HG03159 (cell line): ENCODE data around the gene HOGA1.

Source experiments
- ATAC-seq: cut with Tn5 transposase; IDR thresholded peaks from one replicate; pipeline ENCODE4 v1.9.1; 2021; ENCODE audit warnings: mild to moderate bottlenecking, moderate library complexity; ENCODE audit not compliant: unreplicated experiment

The HOGA1 gene

DNA sequence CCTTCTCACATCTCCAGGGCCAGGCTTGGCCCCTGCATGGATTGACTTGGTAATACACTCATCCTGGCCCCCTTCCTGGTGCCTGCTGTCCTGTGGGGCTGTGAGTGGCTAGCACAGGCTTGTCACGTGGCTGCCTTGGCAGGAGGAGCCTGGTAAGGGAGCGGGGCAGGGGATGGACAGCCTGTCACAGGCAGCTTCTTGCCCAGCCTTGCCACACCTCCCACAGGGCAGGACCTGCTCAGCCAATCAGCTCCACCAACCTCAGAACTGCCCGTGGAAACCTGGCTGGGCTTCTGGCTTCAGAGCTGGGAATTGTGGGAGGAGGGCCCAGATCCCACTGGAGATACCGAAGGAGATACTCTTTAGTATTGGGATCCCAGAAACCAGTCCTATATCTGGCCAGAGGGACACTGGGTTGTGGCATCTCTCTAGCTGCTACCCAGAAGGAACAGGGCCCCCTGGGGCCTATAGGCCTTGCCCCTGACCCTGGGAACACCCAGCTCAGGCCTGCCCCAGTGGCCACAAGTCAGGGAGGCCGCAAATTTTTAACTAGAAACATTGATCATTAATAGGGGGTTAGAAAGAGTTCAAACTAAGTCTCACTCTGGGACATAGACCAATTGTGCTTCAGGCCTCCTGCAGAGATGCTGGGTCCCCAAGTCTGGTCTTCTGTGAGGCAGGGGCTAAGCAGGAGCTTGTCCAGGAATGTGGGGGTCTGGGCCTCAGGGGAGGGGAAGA lies at the start of gene HOGA1:
Gene HOGA1 (plus strand): TSS at position 330 of the 738 bp plus-strand sequence. CDS start 315 bp downstream, at position 645.
- ATAC-seq = peak; percentile 67

DNA sequence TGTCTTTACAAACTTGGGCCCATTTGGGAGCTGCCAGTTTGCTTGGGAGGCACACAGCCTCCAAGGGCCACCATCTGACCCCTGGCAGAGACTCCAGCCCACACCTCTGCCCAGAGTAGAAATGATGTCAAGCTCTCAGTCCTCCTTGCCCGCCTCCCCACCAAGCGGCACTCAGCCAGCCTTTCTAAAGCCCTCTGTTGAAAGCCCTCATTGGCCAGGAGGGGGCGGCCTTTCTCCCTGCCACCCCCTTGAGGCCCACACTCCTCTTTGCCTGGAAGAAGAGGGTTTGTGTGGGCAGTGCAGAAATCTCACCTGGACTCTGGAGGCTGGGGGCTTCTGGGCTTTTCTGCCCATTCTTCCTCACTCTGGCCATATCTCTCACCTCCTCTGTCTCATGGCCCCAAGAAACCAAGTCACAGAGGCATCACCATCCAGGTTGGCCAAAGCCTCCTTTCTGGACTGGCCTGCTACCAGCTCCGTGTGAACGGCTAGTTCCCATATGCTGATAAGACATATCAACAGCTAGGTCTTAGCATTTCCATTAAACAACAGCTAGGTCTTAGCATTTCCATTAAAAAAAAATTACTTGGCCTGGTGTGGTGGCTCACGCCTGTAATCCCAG lies 49.3 kb upstream of the HOGA1 start:
- no peak for ATAC-seq

DNA sequence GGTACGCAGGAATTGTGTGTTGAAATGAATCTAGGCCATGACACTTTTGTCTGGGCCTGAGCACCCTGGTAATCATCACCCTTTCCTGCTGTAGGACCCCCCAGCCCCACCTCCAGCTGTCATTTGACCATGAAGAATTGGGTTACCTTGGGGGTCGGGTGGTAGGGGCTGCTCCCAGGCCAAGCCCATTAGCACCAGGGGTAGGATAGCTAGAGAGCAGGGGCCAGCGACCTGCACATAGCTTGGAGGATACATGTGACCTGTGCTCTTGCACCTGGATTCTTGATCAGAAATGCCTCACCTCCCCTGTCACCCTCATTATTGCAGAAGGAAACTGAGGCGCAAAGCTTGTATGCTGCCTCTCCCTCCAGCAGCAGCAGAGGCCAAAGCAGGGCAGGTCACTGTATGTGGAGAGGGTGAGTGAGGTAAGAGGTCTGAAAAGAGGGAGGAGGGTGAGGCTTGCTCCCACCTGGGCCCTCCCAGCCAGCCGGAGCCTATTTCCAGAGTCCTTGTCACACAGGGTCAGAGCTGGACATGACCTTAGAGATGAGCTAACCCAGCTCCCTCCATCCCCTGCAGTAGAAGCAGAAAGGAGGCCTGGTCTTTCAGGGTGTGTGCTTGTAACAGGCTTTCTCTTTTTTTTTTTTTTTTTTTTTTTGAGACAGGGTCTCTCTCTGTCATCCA lies 46.9 kb upstream of the HOGA1 start:
- ATAC-seq = no peak

DNA sequence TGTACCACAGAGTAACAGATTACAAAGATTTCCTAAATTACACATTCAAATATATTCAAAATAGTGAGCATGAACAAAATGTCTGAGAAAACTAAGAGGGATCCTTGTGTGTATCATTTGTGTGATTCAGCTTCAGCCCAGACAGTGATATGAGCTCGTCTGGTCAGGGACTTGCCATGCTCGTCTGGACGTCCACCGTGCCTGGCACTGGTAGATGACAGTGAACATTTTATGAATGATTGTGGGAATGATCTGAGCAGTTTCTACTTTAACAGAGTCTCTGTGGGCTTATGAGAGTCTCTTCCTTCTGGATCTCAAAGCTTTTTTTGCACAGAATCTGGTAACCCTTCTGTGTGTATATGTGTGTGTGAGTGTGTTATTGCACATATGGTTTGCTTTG lies 45.8 kb upstream of the HOGA1 start:
- ATAC-seq = no peak

- no peak for ATAC-seq
Observed at GRCh38 chr10:97538839-97539238, 45.4 kb upstream of the HOGA1 start.

GRCh38 chr10:97539523-97540200 lies 44.5 kb upstream of the HOGA1 start:
- ATAC-seq = no peak

DNA sequence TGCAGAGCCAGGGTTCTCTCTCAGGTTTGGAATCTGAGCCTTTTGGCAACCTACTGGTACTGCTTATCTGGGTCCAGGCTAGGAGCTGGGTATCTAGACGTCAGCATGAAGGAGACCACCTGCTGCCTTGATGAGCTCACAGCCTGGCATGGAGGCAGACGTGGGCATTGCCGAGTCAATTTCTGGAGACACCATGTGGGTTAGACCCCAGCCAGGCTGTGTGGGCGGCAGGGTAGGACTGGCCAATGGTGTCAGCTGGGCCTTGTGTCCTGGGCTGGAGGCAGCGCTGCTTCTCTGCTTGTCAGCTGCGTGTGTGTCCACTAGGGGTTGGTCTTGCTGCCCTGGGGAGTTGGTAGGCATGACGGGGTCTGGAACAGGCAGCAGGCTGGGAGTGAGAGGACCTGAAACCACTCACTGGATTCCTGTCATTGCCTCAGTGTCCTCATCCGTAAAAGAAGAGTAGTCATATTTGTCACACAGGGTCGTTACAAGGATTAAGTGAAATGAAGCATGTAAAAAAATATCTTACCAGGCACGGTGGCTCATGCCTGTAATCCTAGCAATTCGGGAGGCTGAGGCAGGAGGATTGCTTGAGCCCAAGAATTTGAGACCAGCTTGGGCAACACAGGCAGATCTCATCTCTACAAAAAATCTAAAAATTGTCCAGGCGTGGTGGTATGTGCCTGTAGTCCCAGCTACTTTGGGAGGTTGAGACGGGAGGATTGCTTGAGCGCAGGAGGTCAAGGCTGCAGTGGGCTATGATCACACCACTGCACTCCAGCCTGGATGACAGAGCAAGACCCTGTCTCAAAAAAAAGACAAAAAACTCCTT lies 43.3 kb upstream of the HOGA1 start:
- no peak for ATAC-seq

DNA sequence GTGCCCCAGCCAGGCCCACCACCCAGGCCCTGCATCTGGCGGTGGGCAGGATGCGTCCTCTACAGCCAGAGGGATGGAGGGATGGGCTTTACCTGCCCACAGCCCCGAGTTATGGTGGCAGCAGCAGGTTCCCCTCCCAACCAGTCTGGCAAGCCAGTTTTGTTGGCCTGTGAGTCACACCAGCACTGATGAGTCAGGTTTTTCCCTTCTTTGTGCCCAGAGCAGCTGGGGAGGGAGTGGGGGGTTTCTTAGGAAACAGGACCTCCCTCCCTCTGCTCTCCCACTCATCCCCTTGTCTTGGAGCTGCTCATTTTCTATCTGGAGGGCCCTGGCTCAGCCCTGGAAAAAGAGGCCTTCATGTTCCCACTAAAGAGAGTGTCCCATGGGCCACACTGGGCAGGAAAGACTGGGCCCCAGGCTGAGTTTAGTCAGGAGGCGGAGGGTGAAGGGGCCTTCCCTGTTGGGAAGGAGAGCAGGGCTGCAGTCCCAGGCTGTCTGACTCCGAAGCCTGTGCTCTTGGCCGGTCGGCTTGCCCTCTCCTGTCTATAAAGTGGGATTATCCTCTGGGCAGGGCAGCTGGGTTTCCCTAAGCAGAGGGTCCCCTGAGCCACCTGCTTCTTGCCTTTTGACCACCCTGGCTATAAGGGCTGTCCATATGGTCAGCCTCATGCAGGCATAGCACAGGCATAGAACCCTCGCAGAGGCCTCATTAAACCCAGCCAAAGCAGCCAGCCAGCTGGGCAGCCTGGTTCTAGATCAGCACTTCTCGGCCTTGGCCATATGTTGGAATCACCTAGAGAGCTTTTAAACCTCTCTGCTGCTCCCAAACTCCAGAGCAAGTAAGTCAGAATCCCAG lies 41.8 kb upstream of the HOGA1 start:
- ATAC-seq = no peak

GRCh38 chr10:97543025-97543546 lies 41.1 kb upstream of the HOGA1 start:
- no peak for ATAC-seq

- ATAC-seq = no peak
Observed at GRCh38 chr10:97546456-97547270, 37.5 kb upstream of the HOGA1 start.

DNA sequence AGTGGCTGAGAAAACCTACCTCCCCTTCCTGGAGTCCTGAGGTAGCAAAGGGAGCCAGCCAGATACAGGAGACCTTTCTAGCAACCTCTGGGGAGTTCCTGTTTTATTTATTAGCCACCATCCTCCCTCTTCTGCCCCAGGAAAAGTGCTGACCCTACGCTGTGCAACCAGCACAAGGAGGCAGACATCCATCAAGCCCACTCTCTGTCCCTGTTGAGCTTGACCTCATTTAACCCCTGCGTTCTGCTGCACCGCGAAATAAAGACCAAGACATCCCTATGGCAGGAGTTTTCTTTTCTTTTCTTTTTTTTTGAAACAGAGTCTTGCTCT lies 37.0 kb upstream of the HOGA1 start:
- ATAC-seq = no peak

GRCh38 chr10:97547962-97548361 lies 36.2 kb upstream of the HOGA1 start:
- no peak for ATAC-seq

- ATAC-seq = no peak
Observed at GRCh38 chr10:97548828-97549455, 35.2 kb upstream of the HOGA1 start.

DNA sequence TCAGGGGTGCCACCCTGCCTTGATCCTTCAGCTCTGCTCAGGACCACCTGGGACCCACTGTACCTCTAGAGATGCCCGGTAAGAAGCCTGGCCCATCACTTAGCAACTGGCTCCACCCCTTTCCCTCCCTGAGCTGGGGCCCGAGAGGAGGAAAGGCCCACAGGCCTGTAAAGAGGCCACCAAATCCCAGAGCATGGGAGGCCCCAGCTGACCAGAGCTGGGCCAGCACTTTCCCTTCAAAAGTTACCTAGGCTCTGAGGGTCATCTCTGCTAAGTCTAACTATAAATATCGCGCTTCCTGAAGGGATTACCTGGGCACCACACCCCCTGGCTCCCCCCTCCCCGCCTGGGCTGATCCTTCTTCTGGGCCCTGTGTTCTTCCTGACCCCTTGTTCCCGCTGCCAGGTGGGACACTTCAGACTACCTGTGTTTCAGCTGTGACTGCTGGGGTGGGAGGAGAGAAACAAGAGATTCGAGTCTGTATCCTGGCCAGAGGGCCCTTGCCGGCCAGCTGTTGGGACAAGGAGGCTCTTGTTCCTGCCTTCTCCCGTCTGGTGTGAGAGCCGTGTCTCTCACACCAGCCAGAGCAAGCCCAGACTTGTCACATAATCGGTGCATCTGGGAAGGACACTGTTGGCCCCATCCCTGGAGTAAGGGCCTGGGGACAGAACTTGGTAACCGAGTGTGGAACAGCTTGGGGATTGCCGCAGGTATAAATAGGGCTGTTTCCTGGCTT lies 34.4 kb upstream of the HOGA1 start:
- ATAC-seq = no peak

GRCh38 chr10:97550336-97551149 lies 33.6 kb upstream of the HOGA1 start:
- ATAC-seq = no peak

- ATAC-seq = no peak
Observed at GRCh38 chr10:97551271-97551670, 32.9 kb upstream of the HOGA1 start.

DNA sequence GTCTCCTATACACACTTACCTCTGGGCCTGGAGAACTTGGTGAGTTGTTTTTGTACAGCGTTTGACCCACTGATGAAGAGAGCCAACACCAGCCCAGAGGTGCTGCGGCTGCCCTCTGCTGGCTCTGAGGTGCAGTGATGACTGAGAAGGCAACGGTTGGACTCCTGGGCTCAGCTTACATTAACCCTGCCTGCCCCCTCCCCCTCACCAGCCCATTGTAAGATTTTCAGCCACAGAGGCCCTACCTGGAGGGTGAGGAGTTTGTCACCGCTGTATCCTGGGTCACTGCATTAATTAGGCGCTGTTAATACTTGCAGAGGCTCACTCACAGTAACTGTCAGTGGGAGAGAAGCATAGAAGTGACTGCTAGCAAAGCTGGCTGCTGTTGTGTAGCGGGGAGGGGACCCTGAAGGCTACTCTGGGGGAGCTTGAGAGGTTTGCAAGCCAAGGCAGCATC lies 30.6 kb upstream of the HOGA1 start:
- no peak for ATAC-seq
